HG03066 (cell line): Measurements from ENCODE around the gene RIOK2.
"Not testable (repeated sequence)": the region's sequence is repeated elsewhere in the genome, so short reads cannot be mapped to it uniquely, and the experiment has no call there.

Experiments
- ATAC-seq: cut with Tn5 transposase; IDR thresholded peaks from one replicate; pipeline ENCODE4 v1.9.1; 2021; ENCODE audit warnings: low read depth; ENCODE audit not compliant: unreplicated experiment

RIOK2 gene

GRCh38 chr5:97171703-97172102 is 11.3 kb downstream of the RIOK2 start:
- no peak for ATAC-seq

- peak; percentile 74 for ATAC-seq
Measured at GRCh38 chr5:97167435-97167834, 15.6 kb downstream of the RIOK2 start.

GRCh38 chr5:97165726-97166125 is 17.3 kb downstream of the RIOK2 start:
- no peak for ATAC-seq

GRCh38 chr5:97164846-97165245 is 18.2 kb downstream of the RIOK2 start:
- ATAC-seq: no peak

GRCh38 chr5:97163790-97164285 is 19.2 kb downstream of the RIOK2 start:
- ATAC-seq: no peak

GRCh38 chr5:97163360-97163764 is 19.7 kb downstream of the RIOK2 start:
- ATAC-seq: no peak

- no peak for ATAC-seq
Measured at GRCh38 chr5:97162045-97162444, 21.0 kb downstream of the RIOK2 start.

GRCh38 chr5:97157689-97158088 is 25.4 kb downstream of the RIOK2 start:
- no peak for ATAC-seq

- ATAC-seq: no peak
Measured at GRCh38 chr5:97151370-97151769, 31.7 kb downstream of the RIOK2 start.

- ATAC-seq: no peak
Measured at GRCh38 chr5:97150401-97150800, 32.6 kb downstream of the RIOK2 start.

GRCh38 chr5:97149709-97150108 is 33.3 kb downstream of the RIOK2 start:
- ATAC-seq: no peak

GRCh38 chr5:97148288-97148687 is 34.8 kb downstream of the RIOK2 start:
- ATAC-seq: no peak

GRCh38 chr5:97143704-97144103 is 39.3 kb downstream of the RIOK2 start:
- ATAC-seq: no peak

GRCh38 chr5:97142521-97143254 is 40.4 kb downstream of the RIOK2 start, which contains the start of gene LIX1:
TSS of gene LIX1 (minus strand) at chr5:97142611. CDS start at chr5:97142576, 35 bp downstream.
- ATAC-seq: peak; percentile 56

GRCh38 chr5:97141539-97141938 is 41.5 kb downstream of the RIOK2 start:
- no peak for ATAC-seq

- ATAC-seq: no peak
Measured at GRCh38 chr5:97141031-97141430, 42.0 kb downstream of the RIOK2 start.

GRCh38 chr5:97140250-97140649 is 42.8 kb downstream of the RIOK2 start:
- ATAC-seq: not testable (repeated sequence)

GRCh38 chr5:97136475-97136874 is 46.6 kb downstream of the RIOK2 start:
- ATAC-seq: no peak

GRCh38 chr5:97135868-97136267 is 47.2 kb downstream of the RIOK2 start:
- no peak for ATAC-seq

- ATAC-seq: no peak
Measured at GRCh38 chr5:97134634-97135033, 48.4 kb downstream of the RIOK2 start.

- ATAC-seq: no peak
Measured at GRCh38 chr5:97133101-97133500, 49.9 kb downstream of the RIOK2 start.

- no peak for ATAC-seq
Measured at GRCh38 chr5:97131921-97132320, 51.1 kb downstream of the RIOK2 start.
